ENCODE data around the gene LRIT3. TPM values are rescaled to one million over a fixed set of nuclear protein-coding genes. Genes with fewer than 3 reads are reported as not detected.

The LRIT3 gene, protein sequence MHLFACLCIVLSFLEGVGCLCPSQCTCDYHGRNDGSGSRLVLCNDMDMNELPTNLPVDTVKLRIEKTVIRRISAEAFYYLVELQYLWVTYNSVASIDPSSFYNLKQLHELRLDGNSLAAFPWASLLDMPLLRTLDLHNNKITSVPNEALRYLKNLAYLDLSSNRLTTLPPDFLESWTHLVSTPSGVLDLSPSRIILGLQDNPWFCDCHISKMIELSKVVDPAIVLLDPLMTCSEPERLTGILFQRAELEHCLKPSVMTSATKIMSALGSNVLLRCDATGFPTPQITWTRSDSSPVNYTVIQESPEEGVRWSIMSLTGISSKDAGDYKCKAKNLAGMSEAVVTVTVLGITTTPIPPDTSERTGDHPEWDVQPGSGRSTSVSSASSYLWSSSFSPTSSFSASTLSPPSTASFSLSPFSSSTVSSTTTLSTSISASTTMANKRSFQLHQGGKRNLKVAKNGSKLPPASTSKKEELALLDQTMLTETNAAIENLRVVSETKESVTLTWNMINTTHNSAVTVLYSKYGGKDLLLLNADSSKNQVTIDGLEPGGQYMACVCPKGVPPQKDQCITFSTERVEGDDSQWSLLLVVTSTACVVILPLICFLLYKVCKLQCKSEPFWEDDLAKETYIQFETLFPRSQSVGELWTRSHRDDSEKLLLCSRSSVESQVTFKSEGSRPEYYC
- total RNA-seq: under 1 TPM; 0.12 to 0.18 TPM
- polyA plus RNA-seq (ENCODE audit: insufficient read length in 6 of 6): under 1 TPM; 0.37 to 0.73 (median 0.46) TPM
- long read RNA-seq, donor 1: 0 reads
- long read RNA-seq, donor 2: 0 reads
- long read RNA-seq, donor 3: 0 reads
- long read RNA-seq, donor 4: 0 reads
- long read RNA-seq, donor 5: 0 reads
- long read RNA-seq, donor 6: 0 reads
- long read RNA-seq, donor 7: 0 reads
- long read RNA-seq, donor 8: 0 reads
- long read RNA-seq, donor 9: 0 reads
- long read RNA-seq, donor 10: 0 reads
- long read RNA-seq, donor 11: 0 reads
- long read RNA-seq, donor 12: 0 reads

DNA sequence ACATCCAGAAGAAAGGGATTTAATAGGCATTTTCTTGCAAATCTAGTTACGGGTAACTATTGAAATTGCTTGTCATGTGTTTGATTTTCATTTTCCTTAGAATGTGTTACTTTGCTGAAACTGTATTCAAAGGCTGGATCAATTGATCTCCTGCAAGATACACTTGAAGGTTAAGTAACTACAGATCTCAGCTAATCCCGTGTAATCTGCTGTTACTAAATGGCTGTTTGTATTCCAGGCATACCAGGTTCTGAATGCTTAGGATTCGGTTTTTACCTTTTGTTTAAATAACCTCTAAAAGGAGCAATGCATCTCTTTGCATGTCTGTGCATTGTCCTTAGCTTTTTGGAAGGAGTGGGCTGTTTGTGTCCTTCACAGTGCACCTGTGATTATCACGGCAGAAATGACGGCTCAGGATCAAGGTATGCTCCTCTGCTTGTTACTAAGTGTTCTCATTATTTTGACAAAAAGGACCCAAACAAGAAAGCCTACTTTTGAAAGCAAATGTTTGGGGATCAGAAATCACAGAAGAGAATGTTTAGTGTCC lies at the start of gene LRIT3:
LRIT3 (plus strand) TSS at position 212 of the 547 bp plus-strand sequence; CDS start at position 307, 95 bp downstream.
- Histone ChIP-seq H3K4me3 (no peak within 1 kb of the TSS), H3K27ac (no peak within 1 kb of the TSS), H3K4me1 (no peaks in the 10 kb centered on the region), H3K27me3 (no peaks in the 10 kb centered on the region), H3K36me3 (no peaks in the 10 kb centered on the region), H3K9me3 (no peaks in the 10 kb centered on the region)
- ATAC-seq (no peak), DNase-seq (no peak)
- TF ChIP-seq, protein P1, sequence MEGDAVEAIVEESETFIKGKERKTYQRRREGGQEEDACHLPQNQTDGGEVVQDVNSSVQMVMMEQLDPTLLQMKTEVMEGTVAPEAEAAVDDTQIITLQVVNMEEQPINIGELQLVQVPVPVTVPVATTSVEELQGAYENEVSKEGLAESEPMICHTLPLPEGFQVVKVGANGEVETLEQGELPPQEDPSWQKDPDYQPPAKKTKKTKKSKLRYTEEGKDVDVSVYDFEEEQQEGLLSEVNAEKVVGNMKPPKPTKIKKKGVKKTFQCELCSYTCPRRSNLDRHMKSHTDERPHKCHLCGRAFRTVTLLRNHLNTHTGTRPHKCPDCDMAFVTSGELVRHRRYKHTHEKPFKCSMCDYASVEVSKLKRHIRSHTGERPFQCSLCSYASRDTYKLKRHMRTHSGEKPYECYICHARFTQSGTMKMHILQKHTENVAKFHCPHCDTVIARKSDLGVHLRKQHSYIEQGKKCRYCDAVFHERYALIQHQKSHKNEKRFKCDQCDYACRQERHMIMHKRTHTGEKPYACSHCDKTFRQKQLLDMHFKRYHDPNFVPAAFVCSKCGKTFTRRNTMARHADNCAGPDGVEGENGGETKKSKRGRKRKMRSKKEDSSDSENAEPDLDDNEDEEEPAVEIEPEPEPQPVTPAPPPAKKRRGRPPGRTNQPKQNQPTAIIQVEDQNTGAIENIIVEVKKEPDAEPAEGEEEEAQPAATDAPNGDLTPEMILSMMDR (IDR thresholded peaks at IDR 0.05): no peak
- intact Hi-C loops (cut with DNase I): no loop called here

GRCh38 chr4:109798866-109799265 lies 49.0 kb upstream of the LRIT3 start:
- no peak overlapping the region for H3K4me3 ChIP-seq
- ATAC-seq: no peak
- no peaks in the 10 kb centered on the region for H3K27me3 ChIP-seq
- H3K4me1 ChIP-seq: peaks cover 0 to 9% of the 10 kb centered on the region in 2 donors
- no peak overlapping the region for H3K27ac ChIP-seq
- intact Hi-C loops (cut with DNase I): no loop called here
- no peak for DNase-seq
- peaks cover 0 to 33% of the 10 kb centered on the region in 2 donors for H3K9me3 ChIP-seq
- TF ChIP-seq, protein P1 (IDR thresholded peaks at IDR 0.05): no peak
- H3K36me3 ChIP-seq: no peaks in the 10 kb centered on the region

- H3K36me3 ChIP-seq: no peaks in the 10 kb centered on the region
- ATAC-seq (peak; percentile 65), DNase-seq (no peak)
- peaks cover 0 to 9% of the 10 kb centered on the region in 2 donors for H3K4me1 ChIP-seq
- H3K27me3 ChIP-seq: no peaks in the 10 kb centered on the region
- H3K27ac ChIP-seq: peak overlapping the region; percentile 21 to 45
- TF ChIP-seq, protein P1 (IDR thresholded peaks at IDR 0.05): no peak
- H3K4me3 ChIP-seq: peak overlapping the region; percentile 12 to 39
- H3K9me3 ChIP-seq: peaks cover 0 to 12% of the 10 kb centered on the region in 2 donors
- intact Hi-C loops (cut with DNase I): no loop called here
Measured at GRCh38 chr4:109801099-109801789, 46.7 kb upstream of the LRIT3 start.

- DNase-seq (peak in 1 of 4 donors; percentile 52), ATAC-seq (peak; percentile 85)
- peak within 1 kb of the TSS; percentile 21 to 45 for H3K27ac ChIP-seq
- H3K4me1 ChIP-seq: peaks cover 0 to 9% of the 10 kb centered on the region in 2 donors
- intact Hi-C loops (cut with DNase I): no loop called here
- H3K9me3 ChIP-seq: peaks cover 0 to 5% of the 10 kb centered on the region in 2 donors
- no peaks in the 10 kb centered on the region for H3K27me3 ChIP-seq
- no peaks in the 10 kb centered on the region for H3K36me3 ChIP-seq
- TF ChIP-seq, protein P1 (IDR thresholded peaks at IDR 0.05): no peak
- peak within 1 kb of the TSS; percentile 12 to 39 for H3K4me3 ChIP-seq
Measured at GRCh38 chr4:109801895-109802319, 46.0 kb upstream of the LRIT3 start, which contains the start of gene CFI. TSS of gene CFI (minus strand) at chr4:109801999. CDS start at chr4:109801971, 28 bp downstream.
